SK-N-MC (cell line): Measurements from ENCODE around the gene CTDSP1.

Source experiments
- EZH2 ChIP-seq: fragments of 200-600 bp; sonication (generic); IDR thresholded peaks from one replicate; pipeline ENCODE4 v1.6.1; 2017; ENCODE audit warnings: antibody characterized with exemption
- FOXP2 ChIP-seq: optimal IDR thresholded peaks from 2 replicates; pipeline ENCODE3; 2011; ENCODE audit warnings: mild to moderate bottlenecking, moderate library complexity; ENCODE audit not compliant: insufficient read depth; ENCODE audit errors: extremely low read length, control extremely low read depth
- POLR2AphosphoS5 ChIP-seq: IDR thresholded peaks from 2 replicates; pipeline ENCODE4 v1.6.1; 2012; ENCODE audit warnings: mild to moderate bottlenecking, low read depth, low read length, borderline replicate concordance

GRCh38 chr2:218369330-218369729 is 30.3 kb upstream of the CTDSP1 start:
- no peak for TF ChIP-seq POLR2AphosphoS5
- TF ChIP-seq FOXP2 = no peak
- TF ChIP-seq EZH2 = no peak
